ENCODE results near the gene KLHL1.
"Not testable (repeated sequence)": the region's sequence is repeated elsewhere in the genome, so short reads cannot be mapped to it uniquely, and the experiment has no call there.

The KLHL1 gene

GRCh38 chr13:70108356-70109105, at the start of gene KLHL1:
Gene KLHL1 (minus strand): TSS chr13:70108452. CDS start chr13:70107699, 753 bp downstream.
- DNase-seq (ENCODE audit: low read depth in 1 of 2, low spot score in 1 of 2): no peak

- not testable (repeated sequence) for DNase-seq (ENCODE audit: low read depth in 1 of 2, low spot score in 1 of 2)
Observed at GRCh38 chr13:70142658-70143057, 34.4 kb upstream of the KLHL1 start.

- no peak for DNase-seq (ENCODE audit: low read depth in 1 of 2, low spot score in 1 of 2)
Observed at GRCh38 chr13:70128098-70128497, 19.8 kb upstream of the KLHL1 start.

- no peak for DNase-seq (ENCODE audit: low read depth in 1 of 2, low spot score in 1 of 2)
Observed at GRCh38 chr13:70125693-70126092, 17.4 kb upstream of the KLHL1 start.

GRCh38 chr13:70117338-70117905, 9.2 kb upstream of the KLHL1 start:
- no peak for DNase-seq (ENCODE audit: low read depth in 1 of 2, low spot score in 1 of 2)

GRCh38 chr13:70107498-70108281, 562 bp downstream of the KLHL1 start, which contains the start of gene ATXN8OS:
Gene ATXN8OS (plus strand): TSS chr13:70107826.
- DNase-seq (ENCODE audit: low read depth in 1 of 2, low spot score in 1 of 2): no peak

- DNase-seq (ENCODE audit: low read depth in 1 of 2, low spot score in 1 of 2): no peak
Observed at GRCh38 chr13:70107125-70107497, 1.1 kb downstream of the KLHL1 start.

- DNase-seq (ENCODE audit: low read depth in 1 of 2, low spot score in 1 of 2): no peak
Observed at GRCh38 chr13:70104481-70104880, 3.8 kb downstream of the KLHL1 start.

GRCh38 chr13:70098669-70099068, 9.6 kb downstream of the KLHL1 start:
- DNase-seq (ENCODE audit: low read depth in 1 of 2, low spot score in 1 of 2): no peak

- no peak for DNase-seq (ENCODE audit: low read depth in 1 of 2, low spot score in 1 of 2)
Observed at GRCh38 chr13:70090036-70090723, 18.1 kb downstream of the KLHL1 start.

GRCh38 chr13:70088926-70089325, 19.3 kb downstream of the KLHL1 start:
- DNase-seq (ENCODE audit: low read depth in 1 of 2, low spot score in 1 of 2): no peak

- DNase-seq (ENCODE audit: low read depth in 1 of 2, low spot score in 1 of 2): no peak
Observed at GRCh38 chr13:70087247-70087646, 21.0 kb downstream of the KLHL1 start.

- no peak for DNase-seq (ENCODE audit: low read depth in 1 of 2, low spot score in 1 of 2)
Observed at GRCh38 chr13:70080012-70080411, 28.2 kb downstream of the KLHL1 start.

- no peak for DNase-seq (ENCODE audit: low read depth in 1 of 2, low spot score in 1 of 2)
Observed at GRCh38 chr13:70054572-70054971, 53.7 kb downstream of the KLHL1 start.

- no peak for DNase-seq (ENCODE audit: low read depth in 1 of 2, low spot score in 1 of 2)
Observed at GRCh38 chr13:70051531-70051930, 56.7 kb downstream of the KLHL1 start.

- no peak for DNase-seq (ENCODE audit: low read depth in 1 of 2, low spot score in 1 of 2)
Observed at GRCh38 chr13:70043685-70044084, 64.6 kb downstream of the KLHL1 start.

GRCh38 chr13:70042193-70042592, 66.1 kb downstream of the KLHL1 start:
- no peak for DNase-seq (ENCODE audit: low read depth in 1 of 2, low spot score in 1 of 2)

GRCh38 chr13:70034286-70034685, 74.0 kb downstream of the KLHL1 start:
- no peak for DNase-seq (ENCODE audit: low read depth in 1 of 2, low spot score in 1 of 2)

GRCh38 chr13:70027551-70027950, 80.7 kb downstream of the KLHL1 start:
- DNase-seq (ENCODE audit: low read depth in 1 of 2, low spot score in 1 of 2): no peak

- no peak for DNase-seq (ENCODE audit: low read depth in 1 of 2, low spot score in 1 of 2)
Observed at GRCh38 chr13:70023516-70023915, 84.7 kb downstream of the KLHL1 start.

- DNase-seq (ENCODE audit: low read depth in 1 of 2, low spot score in 1 of 2): no peak
Observed at GRCh38 chr13:70022646-70023045, 85.6 kb downstream of the KLHL1 start.

Data from activated T-helper 1 cell treated with anti-CD3 and anti-CD28 coated beads, Interleukin-2, amount 50 U/mL, for 16 hours (primary cell).